ENCODE measurements around the gene SMIM26. TPM values are rescaled to one million over a fixed set of nuclear protein-coding genes. Genes with fewer than 3 reads are reported as not detected.

SMIM26 gene
- total RNA-seq, 1 donor from 2014 or later = 57.9 TPM

DNA sequence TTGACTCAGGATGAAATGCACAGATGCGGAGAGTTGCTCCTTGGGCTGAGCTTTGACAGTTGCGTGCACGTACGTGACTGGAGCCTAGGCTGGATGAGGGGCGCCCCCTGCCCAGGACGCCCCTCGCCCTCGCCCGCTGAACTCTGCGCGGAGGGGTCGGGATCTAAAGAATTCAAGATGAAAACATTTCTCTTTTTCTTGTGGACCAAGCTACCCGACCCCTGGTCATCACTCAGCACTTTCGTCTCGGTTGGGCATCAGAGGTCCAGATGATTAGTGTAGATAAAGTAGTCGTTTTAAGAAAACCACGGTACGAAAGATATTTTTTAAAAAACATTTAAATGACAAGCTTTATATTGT is 21.3 kb downstream of the SMIM26 start:
- Mint-ChIP-seq H3K36me3 (ENCODE audit: low read depth) (no peaks in the 10 kb centered on the region), H3K9me3 (no peaks in the 10 kb centered on the region), H3K27ac (peak overlapping the region; percentile 77), H3K4me3 (peak overlapping the region; percentile 89), H3K27me3 (ENCODE audit: insufficient read depth) (peaks cover 10% of the 10 kb centered on the region), H3K4me1 (ENCODE audit: low read depth) (peaks cover 25% of the 10 kb centered on the region)
- no peak for DNase-seq (ENCODE audit: low spot score)
- intact Hi-C loops (cut with micrococcal nuclease) = loop anchor here (5.0 to 10.0 kb wide), 2 partner anchors 1084 to 1464 kb away; partner anchors contain the start of genes CFAP61 and CRNKL1

DNA sequence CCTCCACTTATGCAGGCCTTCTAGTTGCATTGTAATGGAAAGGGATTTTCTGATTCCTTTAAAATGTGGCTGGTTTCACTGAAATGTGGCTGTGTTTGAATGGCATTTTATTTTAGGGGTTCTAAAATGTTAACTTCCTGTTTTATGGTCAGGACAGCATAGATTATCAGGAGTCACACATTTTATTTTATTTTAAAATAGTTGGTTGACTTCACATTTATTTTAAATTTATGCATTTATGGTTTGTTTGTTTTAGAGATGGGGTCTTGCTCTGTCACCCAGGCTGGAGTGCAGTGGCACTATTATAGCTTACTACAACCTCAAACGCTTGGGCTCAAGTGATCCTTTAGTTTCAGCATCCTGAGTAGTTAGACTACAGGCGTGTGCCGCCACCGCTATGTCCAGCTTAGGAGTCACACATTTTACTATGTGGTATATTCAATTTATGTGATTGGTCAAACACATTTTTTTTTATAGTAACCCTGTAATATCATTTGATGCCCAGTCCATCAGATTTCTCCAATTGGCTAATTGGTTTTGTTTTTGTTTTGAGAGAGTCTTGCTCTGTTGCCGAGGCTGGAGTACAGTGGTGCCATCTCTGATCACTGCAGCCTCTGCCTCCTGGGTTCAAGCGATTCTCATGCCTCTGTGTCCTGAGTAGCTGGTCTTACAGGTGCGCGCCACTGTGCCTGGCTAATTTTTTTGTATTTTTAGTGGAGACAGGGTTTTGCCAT is 22.9 kb downstream of the SMIM26 start:
- H3K4me1 Mint-ChIP-seq (ENCODE audit: low read depth) = peaks cover 25% of the 10 kb centered on the region
- peak overlapping the region; percentile 80 for H3K4me3 Mint-ChIP-seq
- peaks cover 3% of the 10 kb centered on the region for H3K36me3 Mint-ChIP-seq (ENCODE audit: low read depth)
- H3K9me3 Mint-ChIP-seq = no peaks in the 10 kb centered on the region
- H3K27ac Mint-ChIP-seq = no peak overlapping the region
- intact Hi-C loops (cut with micrococcal nuclease) = loop anchor here (5.0 to 10.0 kb wide), 2 partner anchors 1085 to 1462 kb away; partner anchors contain the start of genes CFAP61 and CRNKL1
- H3K27me3 Mint-ChIP-seq (ENCODE audit: insufficient read depth) = peaks cover 3% of the 10 kb centered on the region
- no peak for DNase-seq (ENCODE audit: low spot score)

GRCh38 chr20:18596270-18596669 is 29.0 kb downstream of the SMIM26 start:
- peaks cover 8% of the 10 kb centered on the region for H3K9me3 Mint-ChIP-seq
- H3K4me1 Mint-ChIP-seq (ENCODE audit: low read depth) = no peaks in the 10 kb centered on the region
- H3K4me3 Mint-ChIP-seq = no peak overlapping the region
- intact Hi-C loops (cut with micrococcal nuclease) = no loop called here
- H3K27me3 Mint-ChIP-seq (ENCODE audit: insufficient read depth) = no peaks in the 10 kb centered on the region
- H3K36me3 Mint-ChIP-seq (ENCODE audit: low read depth) = peaks cover 14% of the 10 kb centered on the region
- H3K27ac Mint-ChIP-seq = no peak overlapping the region
- no peak for DNase-seq (ENCODE audit: low spot score)

GRCh38 chr20:18609741-18610140 is 42.5 kb downstream of the SMIM26 start:
- Mint-ChIP-seq H3K9me3 (no peaks in the 10 kb centered on the region), H3K4me1 (ENCODE audit: low read depth) (no peaks in the 10 kb centered on the region), H3K27ac (no peak overlapping the region), H3K27me3 (ENCODE audit: insufficient read depth) (no peaks in the 10 kb centered on the region), H3K4me3 (no peak overlapping the region), H3K36me3 (ENCODE audit: low read depth) (no peaks in the 10 kb centered on the region)
- intact Hi-C loops (cut with micrococcal nuclease) = no loop called here
- DNase-seq (ENCODE audit: low spot score) = no peak

GRCh38 chr20:18611492-18611891 is 44.3 kb downstream of the SMIM26 start:
- Mint-ChIP-seq H3K27me3 (ENCODE audit: insufficient read depth) (no peaks in the 10 kb centered on the region), H3K36me3 (ENCODE audit: low read depth) (no peaks in the 10 kb centered on the region)

GRCh38 chr20:18613553-18613952 is 46.3 kb downstream of the SMIM26 start:
- Mint-ChIP-seq H3K36me3 (ENCODE audit: low read depth) (peaks cover 2% of the 10 kb centered on the region), H3K27ac (no peak overlapping the region), H3K27me3 (ENCODE audit: insufficient read depth) (no peaks in the 10 kb centered on the region), H3K4me3 (no peak overlapping the region), H3K9me3 (no peaks in the 10 kb centered on the region), H3K4me1 (ENCODE audit: low read depth) (no peaks in the 10 kb centered on the region)
- intact Hi-C loops (cut with micrococcal nuclease) = no loop called here
- DNase-seq (ENCODE audit: low spot score) = no peak

More at GRCh38 chr20:18611492-18611891, 44.3 kb downstream of the SMIM26 start:
- no peaks in the 10 kb centered on the region for H3K4me1 Mint-ChIP-seq (ENCODE audit: low read depth)
- no peak overlapping the region for H3K27ac Mint-ChIP-seq
- H3K4me3 Mint-ChIP-seq = no peak overlapping the region
- intact Hi-C loops (cut with micrococcal nuclease) = no loop called here
- no peaks in the 10 kb centered on the region for H3K9me3 Mint-ChIP-seq
- no peak for DNase-seq (ENCODE audit: low spot score)

GRCh38 chr20:18614244-18614643 is 47.0 kb downstream of the SMIM26 start:
- no peak for DNase-seq (ENCODE audit: low spot score)
- intact Hi-C loops (cut with micrococcal nuclease) = no loop called here
- Mint-ChIP-seq H3K27me3 (ENCODE audit: insufficient read depth) (no peaks in the 10 kb centered on the region), H3K9me3 (no peaks in the 10 kb centered on the region), H3K4me3 (no peak overlapping the region), H3K36me3 (ENCODE audit: low read depth) (peaks cover 2% of the 10 kb centered on the region), H3K27ac (no peak overlapping the region), H3K4me1 (ENCODE audit: low read depth) (no peaks in the 10 kb centered on the region)

DNA sequence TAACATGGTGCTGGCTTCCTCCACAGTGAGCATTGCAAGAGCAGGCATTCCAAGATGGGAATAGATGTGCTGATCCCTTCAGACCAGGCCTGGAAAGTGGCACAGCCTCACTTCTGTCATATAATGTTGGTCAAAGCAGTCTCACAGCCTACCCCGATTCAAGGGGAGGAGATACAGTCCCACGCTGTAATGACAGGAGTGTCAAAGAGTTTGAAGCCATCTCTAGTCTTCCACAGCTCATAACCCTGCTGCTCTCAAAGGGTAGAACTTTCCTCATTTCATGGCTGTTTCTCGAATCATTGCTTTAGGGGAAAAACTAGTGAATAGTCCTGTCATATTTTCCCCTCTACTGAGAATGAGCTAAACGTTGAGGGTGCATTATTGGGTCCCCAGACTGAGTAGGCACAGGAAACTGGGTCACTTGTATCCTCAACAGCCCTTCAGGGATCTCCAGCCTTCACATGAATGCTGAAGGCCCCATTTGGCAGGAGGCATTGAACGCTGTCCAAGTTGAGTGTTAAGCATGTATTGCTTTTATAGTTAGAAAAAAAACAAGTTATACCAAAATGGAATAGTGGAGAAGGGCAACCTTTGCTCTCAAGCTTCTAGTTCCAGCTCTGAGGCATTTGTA is 47.9 kb downstream of the SMIM26 start:
- intact Hi-C loops (cut with micrococcal nuclease) = no loop called here
- H3K4me3 Mint-ChIP-seq = no peak overlapping the region
- DNase-seq (ENCODE audit: low spot score) = no peak
- H3K27ac Mint-ChIP-seq = peak overlapping the region; percentile 19
- H3K36me3 Mint-ChIP-seq (ENCODE audit: low read depth) = peaks cover 2% of the 10 kb centered on the region
- no peaks in the 10 kb centered on the region for H3K9me3 Mint-ChIP-seq
- no peaks in the 10 kb centered on the region for H3K27me3 Mint-ChIP-seq (ENCODE audit: insufficient read depth)
- no peaks in the 10 kb centered on the region for H3K4me1 Mint-ChIP-seq (ENCODE audit: low read depth)

Other genes with a start within 250 kb of the SMIM26 start
- 1.1 and 1.8 TPM in 2 replicates for gene DZANK1, start 100.4 kb upstream of the SMIM26 start, total RNA-seq
- gene POLR3F, start 100.0 kb upstream of the SMIM26 start, total RNA-seq = 13.4 and 16.6 TPM in 2 replicates
- gene RBBP9, start 70.2 kb upstream of the SMIM26 start, total RNA-seq = 18.6 and 18.7 TPM in 2 replicates
- 110 and 113 TPM in 2 replicates for gene SEC23B, start 59.5 kb upstream of the SMIM26 start, total RNA-seq
- 37.7 and 44.0 TPM in 2 replicates for gene DTD1, start 20.6 kb downstream of the SMIM26 start, total RNA-seq
- not detected in 2 replicates for gene SCP2D1, start 246.4 kb downstream of the SMIM26 start, total RNA-seq